Activated CD4-positive, CD25-positive, alpha-beta regulatory T cell treated with anti-CD3 and anti-CD28 coated beads, Interleukin-2, amount 50 U/mL, for 24 hours (primary cell): ENCODE data around the gene UNG.

Source experiments
- ATAC-seq, 2 donors: fragments of 150-1000 bp; cut with Tn5 transposase; one replicate each; pipeline ENCODE4 v1.10.0; 2021; ENCODE audit warnings: mild to moderate bottlenecking in 1 of 2, moderate library complexity in 1 of 2

Gene UNG

DNA sequence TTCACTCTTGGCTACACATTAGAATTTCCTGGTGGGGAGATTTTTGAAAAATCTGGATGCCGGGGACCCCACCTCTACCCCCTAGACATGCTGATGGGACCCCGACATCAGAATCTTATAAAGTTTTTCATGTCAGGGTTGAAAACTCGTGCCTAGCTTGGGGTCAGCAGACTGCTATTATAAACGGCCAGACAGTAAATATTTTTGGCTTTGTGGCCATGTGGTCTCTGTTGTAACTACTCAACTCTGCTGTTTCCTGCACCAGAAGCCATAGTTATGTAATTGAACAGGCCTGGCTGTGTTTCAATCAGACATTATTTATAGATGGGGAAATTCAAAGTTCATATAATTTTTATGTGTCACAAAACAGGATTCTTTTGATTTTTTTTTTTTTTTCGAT, 60.6 kb downstream of the UNG start:
- no peak for ATAC-seq

GRCh38 chr12:109160433-109160832, 63.0 kb downstream of the UNG start:
- no peak for ATAC-seq
